ENCODE measurements around the gene DUSP5.

The DUSP5 gene

DNA sequence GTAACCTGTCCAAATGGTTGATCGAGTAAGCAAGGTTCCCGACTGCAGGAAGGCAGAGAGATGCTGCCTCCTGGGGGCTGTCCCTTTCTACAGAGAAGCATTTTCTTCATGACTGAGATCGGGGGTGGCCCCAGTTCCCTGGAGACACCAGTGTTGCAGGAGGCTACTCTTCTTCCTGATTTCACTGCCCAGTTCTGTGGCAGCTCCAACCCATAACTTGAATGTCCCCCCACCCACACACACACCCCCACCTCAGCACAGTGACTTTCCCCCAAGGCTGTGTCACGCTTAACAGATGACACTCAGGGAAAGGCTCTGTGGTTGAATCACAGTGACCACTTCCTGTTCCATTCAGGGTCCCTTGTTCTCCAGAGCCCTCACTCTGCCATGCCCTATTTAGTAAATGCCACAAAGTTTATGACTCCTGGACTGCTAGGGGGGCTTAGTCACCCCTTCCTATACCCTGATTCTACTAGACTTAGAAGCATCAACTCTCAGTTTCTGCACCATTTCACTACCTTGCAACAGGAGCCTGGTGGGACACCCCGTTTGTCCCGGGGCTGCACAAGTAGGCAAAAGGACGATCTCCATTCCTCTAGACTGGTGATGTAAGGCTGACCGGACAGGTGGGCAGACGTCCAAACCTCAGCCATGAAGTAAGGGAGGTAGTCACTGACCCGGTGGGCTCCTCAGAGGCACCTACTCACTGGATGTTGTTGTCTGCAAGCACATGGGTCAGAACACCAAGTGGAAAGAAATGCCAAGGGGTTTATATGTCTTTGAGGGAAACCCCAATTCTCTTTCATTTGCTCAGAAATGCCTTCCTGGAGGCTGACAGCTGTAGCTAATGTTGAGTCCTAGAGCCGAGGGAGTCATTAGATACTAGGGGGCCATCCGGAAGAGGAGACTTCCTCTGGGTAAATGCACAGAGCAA is 38.5 kb downstream of the DUSP5 start:
- H2AK5ac ChIP-seq (ENCODE audit: low read length), result no peak overlapping the region
- no peak for DNase-seq

DNA sequence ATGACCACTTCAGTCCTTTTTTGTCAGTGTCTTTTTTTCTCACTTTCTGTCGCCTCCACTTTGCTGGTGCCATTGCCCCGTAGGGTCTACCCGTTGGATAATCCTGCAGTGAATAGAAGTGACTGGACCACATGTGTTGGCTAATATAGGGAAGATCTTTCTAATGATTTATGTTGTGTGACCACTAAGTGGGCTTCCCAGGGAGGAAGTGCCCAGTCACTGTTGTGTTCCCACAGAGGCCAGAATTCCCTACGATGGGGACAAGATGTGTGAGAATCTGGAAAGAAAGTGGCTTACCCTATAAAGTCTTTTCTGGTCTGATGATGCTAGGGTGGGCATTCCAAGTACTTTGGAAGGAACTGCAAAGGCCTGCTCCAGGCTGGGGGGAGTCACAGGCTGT is 41.4 kb downstream of the DUSP5 start:
- H2AK5ac ChIP-seq (ENCODE audit: low read length), result no peak overlapping the region
- no peaks in the 10 kb centered on the region for H3K36me3 ChIP-seq (ENCODE audit: control insufficient read depth, insufficient read depth, low read length)
- no peak overlapping the region for H3K4ac ChIP-seq (ENCODE audit: low read depth, low read length)
- no peak for DNase-seq
- no peaks in the 10 kb centered on the region for H3K4me1 ChIP-seq (ENCODE audit: control insufficient read depth, low read depth, low read length)
- no CpG with 5 or more reads among the region's 4 CpGs for WGBS (ENCODE audit: extremely low coverage, insufficient coverage, low lambda C conversion rate)
- H3K4me3 ChIP-seq (ENCODE audit: low read length), result no peak overlapping the region
- no peak overlapping the region for H3K18ac ChIP-seq (ENCODE audit: low read length)
- H3K9ac ChIP-seq (ENCODE audit: low read length), result no peak overlapping the region
- no peak overlapping the region for H3K56ac ChIP-seq (ENCODE audit: low read length)
- H3K4me2 ChIP-seq (ENCODE audit: low read length), result no peak overlapping the region
- no peak overlapping the region for H4K8ac ChIP-seq (ENCODE audit: low read depth, low read length)
- no peaks in the 10 kb centered on the region for H3K79me2 ChIP-seq (ENCODE audit: control insufficient read depth, insufficient read depth, low read length)
- no peaks in the 10 kb centered on the region for H3K79me1 ChIP-seq (ENCODE audit: low read length)
- H2BK15ac ChIP-seq (replicated peaks; ENCODE audit: low read depth), result no peak overlapping the region
- no peak overlapping the region for H3K23ac ChIP-seq (ENCODE audit: low read length)
- no peak overlapping the region for H2BK5ac ChIP-seq (ENCODE audit: low read length)
- H3K27ac ChIP-seq (ENCODE audit: low read depth, low read length), result no peak overlapping the region
- no peak overlapping the region for H4K5ac ChIP-seq (ENCODE audit: low read length)
- H3K27me3 ChIP-seq (ENCODE audit: insufficient read depth, low read length, poor library complexity), result no peaks in the 10 kb centered on the region
- H2BK120ac ChIP-seq (ENCODE audit: low read depth, low read length), result no peak overlapping the region

More for the DNA sequence above, 38.5 kb downstream of the DUSP5 start:
- H3K4me1 ChIP-seq (ENCODE audit: control insufficient read depth, low read depth, low read length), result peaks cover 2% of the 10 kb centered on the region
- H3K56ac ChIP-seq (ENCODE audit: low read length), result peak overlapping the region; percentile 52
- H2BK15ac ChIP-seq (replicated peaks; ENCODE audit: low read depth), result no peak overlapping the region
- H3K79me1 ChIP-seq (ENCODE audit: low read length), result no peaks in the 10 kb centered on the region
- H3K27ac ChIP-seq (ENCODE audit: low read depth, low read length), result no peak overlapping the region
- no peak overlapping the region for H2BK120ac ChIP-seq (ENCODE audit: low read depth, low read length)
- H2BK5ac ChIP-seq (ENCODE audit: low read length), result no peak overlapping the region
- H3K27me3 ChIP-seq (ENCODE audit: insufficient read depth, low read length, poor library complexity), result no peaks in the 10 kb centered on the region
- H3K4ac ChIP-seq (ENCODE audit: low read depth, low read length), result no peak overlapping the region
- no peak overlapping the region for H3K18ac ChIP-seq (ENCODE audit: low read length)
- H3K79me2 ChIP-seq (ENCODE audit: control insufficient read depth, insufficient read depth, low read length), result no peaks in the 10 kb centered on the region
- H4K5ac ChIP-seq (ENCODE audit: low read length), result no peak overlapping the region
- WGBS (ENCODE audit: extremely low coverage, insufficient coverage, low lambda C conversion rate), result no CpG with 5 or more reads among the region's 12 CpGs
- H3K4me3 ChIP-seq (ENCODE audit: low read length), result no peak overlapping the region
- no peak overlapping the region for H3K23ac ChIP-seq (ENCODE audit: low read length)
- no peak overlapping the region for H4K8ac ChIP-seq (ENCODE audit: low read depth, low read length)
- no peaks in the 10 kb centered on the region for H3K36me3 ChIP-seq (ENCODE audit: control insufficient read depth, insufficient read depth, low read length)
- H3K9ac ChIP-seq (ENCODE audit: low read length), result no peak overlapping the region
- no peak overlapping the region for H3K4me2 ChIP-seq (ENCODE audit: low read length)

DNA sequence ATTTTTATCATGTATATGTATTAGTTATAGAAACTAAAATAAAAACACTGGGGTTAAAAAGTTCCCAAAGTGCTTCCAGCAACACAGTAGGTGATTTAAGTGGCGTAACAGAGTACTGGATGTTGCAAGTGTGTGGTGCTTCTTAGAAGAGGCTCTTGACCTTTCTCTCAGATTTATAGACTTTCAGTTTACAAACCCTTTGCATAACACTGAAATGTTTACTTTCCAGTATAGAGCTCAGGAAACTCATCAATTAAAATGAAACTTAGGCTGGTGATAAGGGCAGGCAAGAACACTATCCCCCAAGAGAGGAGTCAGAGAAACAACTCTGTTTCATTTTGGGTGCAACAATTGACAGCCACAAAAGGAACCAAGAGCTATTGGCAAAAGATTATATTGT is 42.3 kb downstream of the DUSP5 start:
- H3K23ac ChIP-seq (ENCODE audit: low read length), result no peak overlapping the region
- H3K4me3 ChIP-seq (ENCODE audit: low read length), result no peak overlapping the region
- no peak overlapping the region for H3K4me2 ChIP-seq (ENCODE audit: low read length)
- H3K9ac ChIP-seq (ENCODE audit: low read length), result no peak overlapping the region
- no peak overlapping the region for H3K4ac ChIP-seq (ENCODE audit: low read depth, low read length)
- no peak for DNase-seq
- H3K27ac ChIP-seq (ENCODE audit: low read depth, low read length), result no peak overlapping the region
- H3K4me1 ChIP-seq (ENCODE audit: control insufficient read depth, low read depth, low read length), result no peaks in the 10 kb centered on the region
- H3K79me2 ChIP-seq (ENCODE audit: control insufficient read depth, insufficient read depth, low read length), result no peaks in the 10 kb centered on the region
- no peak overlapping the region for H2BK5ac ChIP-seq (ENCODE audit: low read length)
- no peak overlapping the region for H4K5ac ChIP-seq (ENCODE audit: low read length)
- no CpG with 5 or more reads among the region's 1 CpG for WGBS (ENCODE audit: extremely low coverage, insufficient coverage, low lambda C conversion rate)
- no peak overlapping the region for H2BK15ac ChIP-seq (replicated peaks; ENCODE audit: low read depth)
- H3K18ac ChIP-seq (ENCODE audit: low read length), result no peak overlapping the region
- H3K56ac ChIP-seq (ENCODE audit: low read length), result no peak overlapping the region
- no peaks in the 10 kb centered on the region for H3K79me1 ChIP-seq (ENCODE audit: low read length)
- no peak overlapping the region for H4K8ac ChIP-seq (ENCODE audit: low read depth, low read length)
- no peaks in the 10 kb centered on the region for H3K27me3 ChIP-seq (ENCODE audit: insufficient read depth, low read length, poor library complexity)
- H3K36me3 ChIP-seq (ENCODE audit: control insufficient read depth, insufficient read depth, low read length), result no peaks in the 10 kb centered on the region
- no peak overlapping the region for H2AK5ac ChIP-seq (ENCODE audit: low read length)
- H2BK120ac ChIP-seq (ENCODE audit: low read depth, low read length), result no peak overlapping the region

DNA sequence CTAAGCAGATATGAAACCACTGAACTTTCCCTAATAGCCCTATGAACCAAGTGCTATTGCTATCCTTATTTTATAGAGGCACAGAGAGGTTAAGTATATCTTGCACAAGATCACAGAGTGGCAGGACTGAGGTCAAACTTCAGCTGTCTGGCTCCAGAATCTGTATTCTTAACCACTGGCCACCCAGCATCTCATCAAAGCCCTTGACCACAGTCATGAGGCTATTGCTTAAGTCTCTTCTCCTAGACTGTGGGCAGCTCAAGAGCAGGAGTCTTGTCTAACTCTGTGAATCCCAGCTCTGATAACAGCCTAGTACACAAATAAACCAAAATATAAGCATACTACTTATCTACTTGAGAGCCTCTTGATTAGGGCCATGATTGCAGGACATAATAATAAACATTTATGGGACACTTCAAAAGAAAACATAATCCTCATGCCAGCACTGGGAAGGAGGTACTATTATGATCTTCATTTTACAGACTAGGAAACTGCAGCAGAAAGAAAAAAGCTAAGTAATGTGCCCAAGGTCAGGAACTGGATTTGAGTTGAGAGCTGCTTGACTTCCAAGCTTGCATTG is 47.3 kb downstream of the DUSP5 start:
- H4K5ac ChIP-seq (ENCODE audit: low read length), result no peak overlapping the region
- H3K4ac ChIP-seq (ENCODE audit: low read depth, low read length), result no peak overlapping the region
- no peaks in the 10 kb centered on the region for H3K27me3 ChIP-seq (ENCODE audit: insufficient read depth, low read length, poor library complexity)
- no peak overlapping the region for H3K27ac ChIP-seq (ENCODE audit: low read depth, low read length)
- H3K56ac ChIP-seq (ENCODE audit: low read length), result no peak overlapping the region
- no peak overlapping the region for H3K4me3 ChIP-seq (ENCODE audit: low read length)
- no peak overlapping the region for H4K8ac ChIP-seq (ENCODE audit: low read depth, low read length)
- DNase-seq, result no peak
- no peak overlapping the region for H2BK5ac ChIP-seq (ENCODE audit: low read length)
- no peak overlapping the region for H3K23ac ChIP-seq (ENCODE audit: low read length)
- H2AK5ac ChIP-seq (ENCODE audit: low read length), result no peak overlapping the region
- H3K4me2 ChIP-seq (ENCODE audit: low read length), result no peak overlapping the region
- H3K36me3 ChIP-seq (ENCODE audit: control insufficient read depth, insufficient read depth, low read length), result no peaks in the 10 kb centered on the region
- no peak overlapping the region for H2BK15ac ChIP-seq (replicated peaks; ENCODE audit: low read depth)
- H3K79me1 ChIP-seq (ENCODE audit: low read length), result no peaks in the 10 kb centered on the region
- H2BK120ac ChIP-seq (ENCODE audit: low read depth, low read length), result no peak overlapping the region
- H3K18ac ChIP-seq (ENCODE audit: low read length), result no peak overlapping the region
- no peak overlapping the region for H3K9ac ChIP-seq (ENCODE audit: low read length)
- no peaks in the 10 kb centered on the region for H3K4me1 ChIP-seq (ENCODE audit: control insufficient read depth, low read depth, low read length)
- H3K79me2 ChIP-seq (ENCODE audit: control insufficient read depth, insufficient read depth, low read length), result no peaks in the 10 kb centered on the region

DNA sequence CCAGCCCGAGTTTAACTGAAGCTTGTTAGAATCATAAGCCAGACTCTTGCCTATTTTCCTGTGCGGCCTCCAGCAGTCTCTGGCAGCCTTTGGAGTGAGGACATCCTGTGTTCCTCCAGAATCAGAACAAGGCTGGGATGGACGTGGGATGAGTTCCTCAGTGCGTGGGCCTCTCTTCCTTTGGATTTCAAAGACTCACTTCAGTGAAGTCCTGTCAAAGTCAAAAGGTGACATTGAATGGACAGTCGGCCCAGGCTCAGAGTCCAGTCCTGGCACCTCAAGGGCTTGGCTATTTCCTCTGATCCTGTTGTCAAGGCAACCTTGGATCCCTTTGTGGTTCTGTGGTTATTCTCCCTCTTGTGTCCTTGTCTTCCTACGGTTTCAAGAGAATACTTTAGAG is 48.4 kb downstream of the DUSP5 start:
- Histone ChIP-seq H3K27ac (ENCODE audit: low read depth, low read length) (no peak overlapping the region), H4K8ac (ENCODE audit: low read depth, low read length) (no peak overlapping the region), H3K4me3 (ENCODE audit: low read length) (no peak overlapping the region), H2AK5ac (ENCODE audit: low read length) (no peak overlapping the region), H2BK15ac (replicated peaks; ENCODE audit: low read depth) (no peak overlapping the region), H3K4me1 (ENCODE audit: control insufficient read depth, low read depth, low read length) (peaks cover 3% of the 10 kb centered on the region), H3K79me1 (ENCODE audit: low read length) (no peaks in the 10 kb centered on the region), H3K23ac (ENCODE audit: low read length) (no peak overlapping the region), H3K9ac (ENCODE audit: low read length) (no peak overlapping the region), H3K18ac (ENCODE audit: low read length) (no peak overlapping the region), H3K4ac (ENCODE audit: low read depth, low read length) (no peak overlapping the region), H3K56ac (ENCODE audit: low read length) (no peak overlapping the region), H4K5ac (ENCODE audit: low read length) (no peak overlapping the region), H3K36me3 (ENCODE audit: control insufficient read depth, insufficient read depth, low read length) (no peaks in the 10 kb centered on the region), H2BK5ac (ENCODE audit: low read length) (no peak overlapping the region), H2BK120ac (ENCODE audit: low read depth, low read length) (no peak overlapping the region), H3K27me3 (ENCODE audit: insufficient read depth, low read length, poor library complexity) (no peaks in the 10 kb centered on the region), H3K4me2 (ENCODE audit: low read length) (no peak overlapping the region), H3K79me2 (ENCODE audit: control insufficient read depth, insufficient read depth, low read length) (no peaks in the 10 kb centered on the region)
- no peak for DNase-seq
- no CpG with 5 or more reads among the region's 6 CpGs for WGBS (ENCODE audit: extremely low coverage, insufficient coverage, low lambda C conversion rate)
